Nephron (organoid): ENCODE measurements around the gene C12orf76.
"Not testable (repeated sequence)": the region's sequence is repeated elsewhere in the genome, so short reads cannot be mapped to it uniquely, and the experiment has no call there.

Experiments
- H3K27ac Mint-ChIP-seq, 3 experiments: 2 replicates each; pipeline ENCODE4 v1.8.0; 2020; ENCODE audit warnings: mixed read lengths in 3 of 3, mild to moderate bottlenecking in 2 of 3, moderate library complexity in 1 of 3
- H3K27me3 Mint-ChIP-seq: 2 replicates; pipeline ENCODE4 v1.8.0; 2021; ENCODE audit warnings: low read depth, mild to moderate bottlenecking, moderate library complexity, mixed read lengths
- H3K36me3 Mint-ChIP-seq: 2 replicates; pipeline ENCODE4 v1.8.0; 2020; ENCODE audit warnings: low read depth, mixed read lengths
- H3K4me1 Mint-ChIP-seq: 2 replicates; pipeline ENCODE4 v1.8.0; 2020; ENCODE audit warnings: mixed read lengths
- H3K4me3 Mint-ChIP-seq, 3 experiments: 2 replicates each; pipeline ENCODE4 v1.8.0; 2020; ENCODE audit warnings: mild to moderate bottlenecking in 3 of 3, mixed read lengths in 3 of 3, moderate library complexity in 2 of 3
- H3K9me3 Mint-ChIP-seq: 2 replicates; pipeline ENCODE4 v1.8.0; 2020; ENCODE audit warnings: mixed read lengths
- CTCF ChIP-seq, 3 experiments: fragments of 200-600 bp; sonication (generic); IDR thresholded peaks; one replicate each; pipeline ENCODE4 v1.5.0; 2021; ENCODE audit warnings: antibody characterized with exemption in 3 of 3; ENCODE audit not compliant: unreplicated experiment in 3 of 3

The C12orf76 gene

GRCh38 chr12:110050927-110051326 lies 2.6 kb upstream of the C12orf76 start:
- no peak for TF ChIP-seq CTCF (IDR thresholded peaks at IDR 0.05; ENCODE audit: unreplicated experiment in 3 of 3)
- H3K36me3 Mint-ChIP-seq = no peaks in the 10 kb centered on the region
- H3K4me3 Mint-ChIP-seq = peak overlapping the region in 1 of 3 experiments; percentile 49
- peaks cover 7% of the 10 kb centered on the region for H3K27me3 Mint-ChIP-seq
- H3K4me1 Mint-ChIP-seq = peaks cover 15% of the 10 kb centered on the region
- no peaks in the 10 kb centered on the region for H3K9me3 Mint-ChIP-seq
- H3K27ac Mint-ChIP-seq = no peak overlapping the region

GRCh38 chr12:110049666-110050065 lies 1.3 kb upstream of the C12orf76 start:
- peak overlapping the region; percentile 85 to 92 (median 88) for H3K4me3 Mint-ChIP-seq
- not testable (repeated sequence) for H3K36me3 Mint-ChIP-seq

GRCh38 chr12:110049034-110049433 lies 712 bp upstream of the C12orf76 start:
- H3K9me3 Mint-ChIP-seq, H3K27me3 Mint-ChIP-seq, H3K36me3 Mint-ChIP-seq: not testable (repeated sequence)
- Mint-ChIP-seq H3K4me3 (peak overlapping the region; percentile 85 to 92 (median 88)), H3K27ac (peak overlapping the region; percentile 83 to 95 (median 85)), H3K4me1 (peaks cover 15% of the 10 kb centered on the region)

More at GRCh38 chr12:110049666-110050065, 1.3 kb upstream of the C12orf76 start:
- H3K27me3 Mint-ChIP-seq, H3K9me3 Mint-ChIP-seq: not testable (repeated sequence)
- H3K4me1 Mint-ChIP-seq = peaks cover 15% of the 10 kb centered on the region
- H3K27ac Mint-ChIP-seq = peak overlapping the region; percentile 42 to 95 (median 85)

GRCh38 chr12:110047297-110047940 lies 903 bp downstream of the C12orf76 start:
- TF ChIP-seq CTCF (IDR thresholded peaks at IDR 0.05; ENCODE audit: unreplicated experiment in 3 of 3) = no peak
- Mint-ChIP-seq H3K4me1 (peaks cover 26% of the 10 kb centered on the region), H3K36me3 (peaks cover 6% of the 10 kb centered on the region), H3K4me3 (peak overlapping the region; percentile 85 to 92 (median 88)), H3K27ac (peak overlapping the region in 1 of 3 experiments; percentile 95), H3K9me3 (no peaks in the 10 kb centered on the region), H3K27me3 (no peaks in the 10 kb centered on the region)

GRCh38 chr12:110046451-110047187 lies 1.7 kb downstream of the C12orf76 start:
- peaks cover 14% of the 10 kb centered on the region for H3K36me3 Mint-ChIP-seq
- no peaks in the 10 kb centered on the region for H3K9me3 Mint-ChIP-seq
- H3K27me3 Mint-ChIP-seq = no peaks in the 10 kb centered on the region
- no peak for TF ChIP-seq CTCF (IDR thresholded peaks at IDR 0.05; ENCODE audit: unreplicated experiment in 3 of 3)
- peaks cover 34% of the 10 kb centered on the region for H3K4me1 Mint-ChIP-seq
- peak overlapping the region; percentile 85 to 92 (median 88) for H3K4me3 Mint-ChIP-seq
- peak overlapping the region in 1 of 3 experiments; percentile 57 for H3K27ac Mint-ChIP-seq

GRCh38 chr12:110042264-110042663 lies 6.1 kb downstream of the C12orf76 start:
- peaks cover 29% of the 10 kb centered on the region for H3K4me1 Mint-ChIP-seq
- H3K27me3 Mint-ChIP-seq = no peaks in the 10 kb centered on the region
- peak overlapping the region in 1 of 3 experiments; percentile 22 for H3K4me3 Mint-ChIP-seq
- TF ChIP-seq CTCF (IDR thresholded peaks at IDR 0.05; ENCODE audit: unreplicated experiment in 3 of 3) = no peak
- H3K9me3 Mint-ChIP-seq = no peaks in the 10 kb centered on the region
- peaks cover 22% of the 10 kb centered on the region for H3K36me3 Mint-ChIP-seq
- peak overlapping the region; percentile 46 to 89 (median 47) for H3K27ac Mint-ChIP-seq
